Psoas muscle (tissue), 8 donors: ENCODE results near the gene POLR2A. TPM values are rescaled to one million over a fixed set of nuclear protein-coding genes. Genes with fewer than 3 reads are reported as not detected.

Experiments
- ATAC-seq, 4 donors: fragments of 200-7000 bp; cut with Tn5 transposase; one replicate each; pipeline ENCODE4 v1.9.1; 2020; ENCODE audit warnings: moderate library complexity in 3 of 4, mild to moderate bottlenecking in 2 of 4
- DNase-seq, 2 donors: peaks; one replicate each; pipeline ENCODE4 v3.0.0-alpha.2; 2020
- H3K27ac ChIP-seq: fragments of 200-600 bp; one replicate; pipeline ENCODE4 v1.8.0; 2022
- H3K27me3 ChIP-seq, 3 donors: fragments of 200-600 bp in 1 of 3; one replicate each; pipeline versions ENCODE4 v1.6.1 to v1.8.0; 2013 to 2022; ENCODE audit warnings: low read length in 2 of 3, mild to moderate bottlenecking in 2 of 3, moderate library complexity in 1 of 3; ENCODE audit not compliant: insufficient read depth in 3 of 3
- H3K36me3 ChIP-seq, 2 donors: fragments of 200-600 bp in 1 of 2; one replicate each; pipeline versions ENCODE4 v1.6.1 to v1.8.0; 2013 to 2022; ENCODE audit warnings: low read depth in 1 of 2, mild to moderate bottlenecking in 1 of 2, moderate library complexity in 1 of 2; ENCODE audit not compliant: insufficient read depth in 1 of 2
- H3K4me1 ChIP-seq: fragments of 200-600 bp; one replicate; pipeline ENCODE4 v1.8.0; 2022
- H3K4me3 ChIP-seq: fragments of 200-600 bp; one replicate; pipeline ENCODE4 v1.8.0; 2022; ENCODE audit warnings: mild to moderate bottlenecking
- H3K9me3 ChIP-seq: fragments of 200-600 bp; one replicate; pipeline ENCODE4 v1.8.0; 2022
- CTCF ChIP-seq: fragments of 200-600 bp; IDR thresholded peaks from one replicate; pipeline ENCODE4 v1.8.0; 2022; ENCODE audit warnings: antibody characterized with exemption
- WGBS, 3 donors: extraction: QIAGEN DNeasy Blood & Tissue Kit; methylation state at CpG; one replicate each; pipeline versions ENCODE4 v1.1.6 to v1.1.7; 2013; 5-methylcytosine and 5-hydroxymethylcytosine counted together
- intact Hi-C, 2 donors: fragments of 100-400 bp; cut with DNase I; formaldehyde crosslinking; loops; one replicate each; pipeline versions ENCODE4 v1.11.0 to v1.14.2; 2022
- polyA plus RNA-seq, 3 donors: library from polyadenylated mRNA; stranded (reverse); fragments of 200-250 nt; gene quantifications; one replicate each; pipeline ENCODE4 v1.2.3, GENCODE V29; 2013
- total RNA-seq, 4 donors: library from RNA; stranded (reverse); fragmentation: NEBNext Ultra II Directional in 2 of 4; extraction: Animal tissue kit (Norgen Biotek cat#: 25700) in 2 of 4; gene quantifications; one replicate each; pipeline versions ENCODE4 v1.2.1 to v1.2.4, GENCODE V29; 2021 to 2023
- donor health status: healthy with polysubstance abuse.
- donor health status: DM: no; HTN: no; CAD: no; lungs with moderate emphysema.
- donor health status: Bipolar disorder and iron deficiency.
- donor health status: healthy.
- donor health status: DM: yes; HTN: yes; CAD: no.
- donor health status: DM: no; HTN: no; CAD: no.
- donor health status: DM: no; HTN: no; CAD: no.
- donor health status: DM: yes; HTN: yes; CAD: no.

Gene POLR2A
- total and polyA plus RNA-seq, 7 donors = 8.0 to 74.3 (median 54.9) TPM

- no peak overlapping the region for H3K4me3 ChIP-seq
- peaks cover 15 to 71% of the 10 kb centered on the region in 2 donors for H3K36me3 ChIP-seq
- DNase-seq (no peak), ATAC-seq (peak in 3 of 4 donors; percentile 35 to 45 (median 39))
- H3K9me3 ChIP-seq = no peaks in the 10 kb centered on the region
- H3K4me1 ChIP-seq = no peaks in the 10 kb centered on the region
- peak overlapping the region; percentile 60 for H3K27ac ChIP-seq
- WGBS, 3 donors = 75 to 82% (median 80%) methylated on average over 10 of the region's 10 CpGs
- H3K27me3 ChIP-seq = no peaks in the 10 kb centered on the region
- no peak for TF ChIP-seq CTCF
- intact Hi-C loops = no loop called here
Observed at GRCh38 chr17:7497228-7497627, 13.1 kb downstream of the POLR2A start.

- no peaks in the 10 kb centered on the region for H3K27me3 ChIP-seq
- intact Hi-C loops = no loop called here
- no peak overlapping the region for H3K4me3 ChIP-seq
- DNase-seq = no peak
- ATAC-seq = no peak
- no peaks in the 10 kb centered on the region for H3K9me3 ChIP-seq
- 86 to 90% (median 89%) methylated on average over 14 of the region's 14 CpGs for WGBS, 3 donors
- H3K4me1 ChIP-seq = no peaks in the 10 kb centered on the region
- TF ChIP-seq CTCF = no peak
- H3K36me3 ChIP-seq = peaks cover 17 to 75% of the 10 kb centered on the region in 2 donors
- peak overlapping the region; percentile 60 for H3K27ac ChIP-seq
Observed at GRCh38 chr17:7497636-7498035, 13.5 kb downstream of the POLR2A start.

- intact Hi-C loops = no loop called here
- peaks cover 20 to 90% of the 10 kb centered on the region in 2 donors for H3K36me3 ChIP-seq
- 76 to 86% (median 77%) methylated on average over 11 of the region's 11 CpGs for WGBS, 3 donors
Observed at GRCh38 chr17:7499161-7499560, 15.0 kb downstream of the POLR2A start.

GRCh38 chr17:7501729-7502128, 17.6 kb downstream of the POLR2A start:
- Histone ChIP-seq H3K36me3 (peaks cover 20 to 100% of the 10 kb centered on the region in 2 donors), H3K27ac (no peak overlapping the region), H3K4me1 (no peaks in the 10 kb centered on the region), H3K4me3 (no peak overlapping the region), H3K9me3 (no peaks in the 10 kb centered on the region), H3K27me3 (no peaks in the 10 kb centered on the region)
- no peak for TF ChIP-seq CTCF
- no peak for ATAC-seq
- DNase-seq = no peak
- 81 to 84% (median 83%) methylated on average over 14 of the region's 14 CpGs for WGBS, 3 donors
- intact Hi-C loops = no loop called here

More at GRCh38 chr17:7499161-7499560, 15.0 kb downstream of the POLR2A start:
- no peak for TF ChIP-seq CTCF
- DNase-seq (no peak), ATAC-seq (no peak)
- H3K27ac ChIP-seq = no peak overlapping the region
- H3K9me3 ChIP-seq = no peaks in the 10 kb centered on the region
- no peaks in the 10 kb centered on the region for H3K27me3 ChIP-seq
- no peaks in the 10 kb centered on the region for H3K4me1 ChIP-seq
- H3K4me3 ChIP-seq = no peak overlapping the region

- intact Hi-C loops = no loop called here
- peaks cover 20 to 100% of the 10 kb centered on the region in 2 donors for H3K36me3 ChIP-seq
- 89 to 91% (median 90%) methylated on average over 20 of the region's 20 CpGs for WGBS, 3 donors
- no peak overlapping the region for H3K27ac ChIP-seq
- ATAC-seq = no peak
- H3K9me3 ChIP-seq = no peaks in the 10 kb centered on the region
- no peak for DNase-seq
- no peak for TF ChIP-seq CTCF
- no peak overlapping the region for H3K4me3 ChIP-seq
- H3K27me3 ChIP-seq = no peaks in the 10 kb centered on the region
- H3K4me1 ChIP-seq = no peaks in the 10 kb centered on the region
Observed at GRCh38 chr17:7502171-7502847, 18.1 kb downstream of the POLR2A start.
